GM12878 (cell line): ENCODE data around the gene TEX51. TPM values are rescaled to one million over a fixed set of nuclear protein-coding genes. Genes with fewer than 3 reads are reported as not detected.

ENCODE experiments used
- ATAC-seq: fragments of 200-7000 bp; cut with Tn5 transposase; 3 replicates; pipeline ENCODE4 v1.9.1; 2020; ENCODE audit warnings: mild to moderate bottlenecking, moderate library complexity
- BruUV-seq: library from RNA; stranded (reverse); fragments of 400-500 nt; replicated peaks from 2 replicates; lab custom pipeline; 2021; lab: Mats Ljungman, UMichigan
- CTCF ChIA-PET: fragments of 300-600 bp; sonication (Branson Sonifier 250); formaldehyde crosslinking; extraction: SDS; loops from one replicate; lab custom pipeline; 2021; ENCODE audit warnings: inconsistent platforms; lab: Yijun Ruan, JAX
- POLR2A ChIA-PET: fragments of 350-600 bp; formaldehyde crosslinking; extraction: SDS; loops from one replicate; lab custom pipeline; 2021; ENCODE audit warnings: inconsistent platforms; lab: Charles Lee
- RAD21 ChIA-PET: fragments of 300-600 bp; sonication (Branson Sonifier 250); formaldehyde crosslinking; loops from one replicate; lab custom pipeline; 2023; ENCODE audit warnings: antibody characterized with exemption; ENCODE audit not compliant: unreplicated experiment; lab: Charles Lee
- SMC1A ChIA-PET: fragments of 300-600 bp; sonication (Branson Sonifier 250); formaldehyde crosslinking; loops from one replicate; lab custom pipeline; 2023; ENCODE audit not compliant: unreplicated experiment, uncharacterized antibody; lab: Charles Lee
- DNase-seq: peaks from one replicate; pipeline ENCODE4 v3.0.0-alpha.2; 2011; ENCODE audit warnings: low read depth, low spot score
- FAIRE-seq: peaks from 3 replicates; lab custom pipeline; 2011; peaks lifted over from hg19 to GRCh38; lab: Jason Lieb, UNC
- H2AFZ ChIP-seq: 2 replicates; pipeline ENCODE4 v1.6.0; 2011; ENCODE audit warnings: low read depth, low read length, control low read depth; ENCODE audit not compliant: control insufficient read depth
- H3K27ac ChIP-seq: 2 replicates; pipeline ENCODE4 v1.5.1; 2011; ENCODE audit warnings: control low read depth; ENCODE audit not compliant: control insufficient read depth, insufficient read depth
- H3K27me3 ChIP-seq, 2 experiments: replicated peaks in 1 of 2; 2 replicates each; pipeline versions ENCODE4 v1.6.0 to v1.6.1; 2011; ENCODE audit warnings: low read length in 1 of 2; ENCODE audit not compliant: control insufficient read depth in 2 of 2, insufficient read depth in 2 of 2
- H3K36me3 ChIP-seq, 2 experiments: 2 replicates each; pipeline ENCODE4 v1.5.1; 2011; ENCODE audit warnings: low read length in 1 of 2; ENCODE audit not compliant: control insufficient read depth in 2 of 2, insufficient read depth in 2 of 2
- H3K4me1 ChIP-seq: 2 replicates; pipeline ENCODE4 v1.6.1; 2011; ENCODE audit warnings: mild to moderate bottlenecking, low read length, moderate library complexity, mixed read lengths; ENCODE audit not compliant: control insufficient read depth, insufficient read depth
- H3K4me2 ChIP-seq: 2 replicates; pipeline ENCODE4 v1.6.0; 2011; ENCODE audit warnings: control low read depth; ENCODE audit not compliant: control insufficient read depth, insufficient read depth
- H3K4me3 ChIP-seq: fragments of 200-600 bp; sonication (generic); 2 replicates; pipeline ENCODE4 v1.5.1; 2016
- H3K79me2 ChIP-seq: 2 replicates; pipeline ENCODE4 v1.6.0; 2011; ENCODE audit warnings: low read length; ENCODE audit not compliant: control insufficient read depth, insufficient read depth
- H3K9ac ChIP-seq: 2 replicates; pipeline ENCODE4 v1.8.0; 2011; ENCODE audit warnings: low read length, control low read depth, mixed read lengths; ENCODE audit not compliant: control insufficient read depth, insufficient read depth
- H3K9me3 ChIP-seq: replicated peaks from 3 replicates; pipeline ENCODE4 v1.5.1; 2011; ENCODE audit warnings: mild to moderate bottlenecking, low read length; ENCODE audit not compliant: control insufficient read depth, insufficient read depth
- H4K20me1 ChIP-seq: 2 replicates; pipeline ENCODE4 v1.6.0; 2011; ENCODE audit not compliant: control insufficient read depth, insufficient read depth
- BACH1 ChIP-seq: fragments of 450-650 bp; IDR thresholded peaks from 2 replicates; pipeline ENCODE4 v1.6.1; 2017; ENCODE audit warnings: mild to moderate bottlenecking, borderline replicate concordance
- FOXK2 ChIP-seq: fragments of 450-650 bp; IDR thresholded peaks from 2 replicates; pipeline ENCODE4 v1.6.1; 2017; ENCODE audit warnings: mild to moderate bottlenecking, moderate library complexity
- IKZF1 ChIP-seq: fragments of 450-650 bp; conservative IDR thresholded peaks from 2 replicates; pipeline ENCODE4 v1.6.1; 2017; ENCODE audit warnings: antibody characterized with exemption, mild to moderate bottlenecking
- TCF3 ChIP-seq: IDR thresholded peaks from 2 replicates; pipeline ENCODE4 v1.6.1; 2012; ENCODE audit warnings: low read depth, mild to moderate bottlenecking, low read length, borderline replicate concordance; ENCODE audit not compliant: insufficient read depth
- WGBS: methylation state at CpG from one replicate; pipeline ENCODE4 v1.1.6; 2016; ENCODE audit warnings: low lambda C conversion rate; ENCODE audit not compliant: insufficient replicate concordance, insufficient coverage; ENCODE audit errors: missing lambda C conversion rate; 5-methylcytosine and 5-hydroxymethylcytosine counted together
- in situ Hi-C: fragments of 300-500 bp; cut with MboI; formaldehyde crosslinking; loops from 9 replicates; pipeline ENCODE4 v1.14.3; 2018; ENCODE audit warnings: mixed read lengths
- intact Hi-C: fragments of 100-400 bp; cut with micrococcal nuclease; formaldehyde crosslinking; loops from one replicate; pipeline ENCODE4 v1.14.2; 2022; ENCODE audit not compliant: unreplicated experiment
- polyA plus RNA-seq, 11 experiments: library from polyadenylated mRNA; depleted of rRNA in 4 of 11; unstranded in 6 of 11; stranded (reverse) in 5 of 11; fragments of >200 nt; fragmentation: Nextera tagmentation in 4 of 11; fragmentation: Illumina TruSeq in 1 of 11; extraction: Ambion mirVana in 4 of 11; extraction: Trizol in 1 of 11; gene quantifications; 1 replicate in 1 of 11; 2 replicates in 10 of 11; pipeline versions ENCODE4 v1.2.1 to v1.2.3, GENCODE V29; 2011 to 2016; ENCODE audit warnings: inconsistent platforms in 2 of 11, missing spikeins in 2 of 11, low read depth in 1 of 11
- total RNA-seq, 4 experiments: library from RNA; depleted of rRNA in 3 of 4; stranded (reverse); fragments of >200 nt in 3 of 4; fragmentation: Illumina TruSeq in 1 of 4; extraction: Trizol in 1 of 4; gene quantifications; 2 replicates each; pipeline versions ENCODE4 v1.2.1 to v1.2.3, GENCODE V29; 2013 to 2021
- TF ChIP-seq, protein P1 (sequence below): fragments of 450-650 bp; IDR thresholded peaks from 2 replicates; pipeline ENCODE4 v1.6.1; 2017; ENCODE audit warnings: mild to moderate bottlenecking, moderate library complexity

Gene TEX51
- total and polyA plus RNA-seq, 10 of the 15 experiments (the other 5 are each of a cell fraction or from before 2014, with no cell fraction given): not detected

DNA sequence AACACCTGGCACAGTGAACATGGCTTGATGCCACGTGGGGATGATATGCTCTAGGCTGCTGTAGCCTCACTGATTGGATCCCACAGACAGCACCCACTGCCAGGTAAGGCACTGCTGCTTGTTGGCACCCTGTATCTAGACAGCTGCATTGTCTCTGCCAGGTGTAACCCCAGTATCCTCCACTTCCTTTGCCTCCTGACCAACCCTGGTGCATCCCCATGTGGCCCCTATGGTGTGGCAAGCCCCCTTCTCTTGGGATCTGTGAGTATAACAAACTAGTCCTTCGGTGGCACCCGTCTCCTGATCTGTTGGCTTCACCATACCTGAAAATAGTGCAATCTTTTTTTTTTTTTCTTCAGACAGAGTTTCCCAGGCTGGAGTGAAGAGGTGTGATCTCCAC, 11.1 kb downstream of the TEX51 start (continued):
- no peak for TF ChIP-seq TCF3
- TF ChIP-seq FOXK2: no peak
- no peak for TF ChIP-seq BACH1
- no peak for TF ChIP-seq IKZF1

DNA sequence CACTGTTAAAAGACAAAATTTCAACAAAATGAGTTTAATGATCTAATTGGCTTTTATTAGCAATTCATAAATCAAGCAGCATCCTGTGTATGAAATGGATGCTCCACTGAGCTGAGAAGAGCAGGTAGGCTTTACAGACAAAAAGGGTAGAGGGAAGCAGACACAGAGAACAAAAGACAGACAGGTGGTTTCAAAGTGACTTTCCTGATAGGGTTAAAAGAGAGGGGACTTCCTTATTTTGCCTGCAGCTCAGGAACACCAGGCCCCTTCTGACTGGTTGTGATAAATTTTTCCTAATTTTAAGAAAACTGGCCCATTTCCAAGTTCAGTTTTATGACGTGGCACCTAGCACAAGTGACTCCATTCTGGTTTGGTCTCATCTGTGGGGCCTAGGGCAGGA, 11.9 kb downstream of the TEX51 start:
- no peaks in the 10 kb centered on the region for H4K20me1 ChIP-seq
- H2AFZ ChIP-seq: no peak overlapping the region
- no TSS peak for BruUV-seq
- no peak for DNase-seq
- H3K9ac ChIP-seq: no peak overlapping the region
- H3K27me3 ChIP-seq: peaks cover 0 to 2% of the 10 kb centered on the region in 2 experiments; a peak in 2 of 4 replicates
- no peaks in the 10 kb centered on the region for H3K9me3 ChIP-seq
- 0% methylated on average over 1 of the region's 1 CpG for WGBS
- in situ Hi-C loops (no loop called here), intact Hi-C loops (no loop called here)
- ChIA-PET POLR2A (interaction anchor here (0.7 kb wide), 1 partner anchor 111 kb away, joined by 7 read pairs; no protein-coding TSS in a partner anchor), RAD21 (no interaction called here), SMC1A (interaction anchor here (1.0 kb wide), 1 partner anchor 22 kb away, joined by 3 read pairs; no protein-coding TSS in a partner anchor), CTCF (no interaction called here)
- no peak for FAIRE-seq
- H3K4me1 ChIP-seq: no peaks in the 10 kb centered on the region
- H3K79me2 ChIP-seq: no peaks in the 10 kb centered on the region
- H3K4me2 ChIP-seq: no peak overlapping the region
- H3K27ac ChIP-seq: no peak overlapping the region
- no peak overlapping the region for H3K4me3 ChIP-seq
- TF ChIP-seq, protein P1, sequence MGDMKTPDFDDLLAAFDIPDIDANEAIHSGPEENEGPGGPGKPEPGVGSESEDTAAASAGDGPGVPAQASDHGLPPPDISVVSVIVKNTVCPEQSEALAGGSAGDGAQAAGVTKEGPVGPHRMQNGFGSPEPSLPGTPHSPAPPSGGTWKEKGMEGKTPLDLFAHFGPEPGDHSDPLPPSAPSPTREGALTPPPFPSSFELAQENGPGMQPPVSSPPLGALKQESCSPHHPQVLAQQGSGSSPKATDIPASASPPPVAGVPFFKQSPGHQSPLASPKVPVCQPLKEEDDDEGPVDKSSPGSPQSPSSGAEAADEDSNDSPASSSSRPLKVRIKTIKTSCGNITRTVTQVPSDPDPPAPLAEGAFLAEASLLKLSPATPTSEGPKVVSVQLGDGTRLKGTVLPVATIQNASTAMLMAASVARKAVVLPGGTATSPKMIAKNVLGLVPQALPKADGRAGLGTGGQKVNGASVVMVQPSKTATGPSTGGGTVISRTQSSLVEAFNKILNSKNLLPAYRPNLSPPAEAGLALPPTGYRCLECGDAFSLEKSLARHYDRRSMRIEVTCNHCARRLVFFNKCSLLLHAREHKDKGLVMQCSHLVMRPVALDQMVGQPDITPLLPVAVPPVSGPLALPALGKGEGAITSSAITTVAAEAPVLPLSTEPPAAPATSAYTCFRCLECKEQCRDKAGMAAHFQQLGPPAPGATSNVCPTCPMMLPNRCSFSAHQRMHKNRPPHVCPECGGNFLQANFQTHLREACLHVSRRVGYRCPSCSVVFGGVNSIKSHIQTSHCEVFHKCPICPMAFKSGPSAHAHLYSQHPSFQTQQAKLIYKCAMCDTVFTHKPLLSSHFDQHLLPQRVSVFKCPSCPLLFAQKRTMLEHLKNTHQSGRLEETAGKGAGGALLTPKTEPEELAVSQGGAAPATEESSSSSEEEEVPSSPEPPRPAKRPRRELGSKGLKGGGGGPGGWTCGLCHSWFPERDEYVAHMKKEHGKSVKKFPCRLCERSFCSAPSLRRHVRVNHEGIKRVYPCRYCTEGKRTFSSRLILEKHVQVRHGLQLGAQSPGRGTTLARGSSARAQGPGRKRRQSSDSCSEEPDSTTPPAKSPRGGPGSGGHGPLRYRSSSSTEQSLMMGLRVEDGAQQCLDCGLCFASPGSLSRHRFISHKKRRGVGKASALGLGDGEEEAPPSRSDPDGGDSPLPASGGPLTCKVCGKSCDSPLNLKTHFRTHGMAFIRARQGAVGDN: 0 out of 2 replicates have a peak, but pooled peaks have one; percentile 21
- TF ChIP-seq IKZF1: no peak
- TF ChIP-seq, all 136 proteins: peak for 1
- ATAC-seq: no peak
- no peaks in the 10 kb centered on the region for H3K36me3 ChIP-seq
